Activated CD8-positive, alpha-beta T cell treated with anti-CD3 and anti-CD28 coated beads, Interleukin-2, amount 10 ng/mL, durations not matched to agents 7 days and 5 days (primary cell): ENCODE results near the gene OR6C74. TPM values are rescaled to one million over a fixed set of nuclear protein-coding genes. Genes with fewer than 3 reads are reported as not detected.

Source experiments
- ATAC-seq: fragments of 150-1000 bp; cut with Tn5 transposase; one replicate; pipeline ENCODE4 v1.10.0; 2021; ENCODE audit warnings: moderate library complexity
- CTCF ChIA-PET: fragments of 350-600 bp; sonication (Branson Sonifier 250); formaldehyde crosslinking; loops from one replicate; lab custom pipeline; 2021; ENCODE audit warnings: antibody characterized with exemption; lab: Charles Lee
- POLR2A ChIA-PET: fragments of 350-600 bp; sonication (Branson Sonifier 250); formaldehyde crosslinking; loops from one replicate; lab custom pipeline; 2021; ENCODE audit warnings: antibody characterized with exemption; lab: Charles Lee
- DNase-seq: peaks from one replicate; pipeline ENCODE4 v3.0.0-alpha.2; 2020
- H3K27ac Mint-ChIP-seq: one replicate; pipeline ENCODE4 v1.8.0; 2021; ENCODE audit warnings: mild to moderate bottlenecking, mixed read lengths
- H3K27me3 Mint-ChIP-seq: one replicate; pipeline ENCODE4 v1.8.0; 2021; ENCODE audit warnings: low read depth, mixed read lengths
- H3K36me3 Mint-ChIP-seq: one replicate; pipeline ENCODE4 v1.8.0; 2021; ENCODE audit warnings: low read depth, mixed read lengths
- H3K4me1 Mint-ChIP-seq: one replicate; pipeline ENCODE4 v1.8.0; 2021; ENCODE audit warnings: low read depth, mixed read lengths
- H3K4me3 Mint-ChIP-seq: one replicate; pipeline ENCODE4 v1.8.0; 2021; ENCODE audit warnings: mild to moderate bottlenecking, mixed read lengths
- H3K9me3 Mint-ChIP-seq: one replicate; pipeline ENCODE4 v1.8.0; 2022; ENCODE audit warnings: mixed read lengths; ENCODE audit not compliant: insufficient read depth
- total RNA-seq, 2 experiments: library from RNA; stranded (reverse); gene quantifications; one replicate each; pipeline ENCODE4 v1.2.3, GENCODE V29; 2021

The OR6C74 gene
- total RNA-seq = not detected

DNA sequence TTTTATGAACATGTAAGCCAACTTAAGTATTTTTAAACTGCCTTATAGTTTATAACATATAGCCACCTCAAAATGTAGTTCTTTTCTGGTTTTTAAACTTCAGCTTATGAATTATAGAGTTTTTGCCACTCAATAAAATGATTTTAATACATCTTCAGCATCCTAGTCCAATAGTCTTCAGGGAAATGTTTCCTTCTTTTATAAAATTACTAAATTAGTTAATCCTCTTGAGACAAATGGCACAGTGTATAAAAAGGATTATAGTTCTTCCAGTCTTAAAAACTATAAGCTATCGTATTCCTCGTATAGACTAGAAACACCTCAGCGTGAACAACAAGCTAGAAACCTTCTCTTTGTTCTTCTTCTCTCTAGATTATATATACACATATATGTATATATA lies at the start of gene OR6C74:
Gene OR6C74, plus strand, starts transcription at position 301 of the 400 bp plus-strand sequence. CDS start 2,679 bp downstream, outside the sequence.
- H3K4me1 Mint-ChIP-seq = no peaks in the 10 kb centered on the region
- ChIA-PET CTCF (no interaction called here), POLR2A (no interaction called here)
- H3K27ac Mint-ChIP-seq = no peak within 1 kb of the TSS
- no peaks in the 10 kb centered on the region for H3K36me3 Mint-ChIP-seq
- peaks cover 9% of the 10 kb centered on the region for H3K27me3 Mint-ChIP-seq
- DNase-seq = no peak
- no peak for ATAC-seq
- H3K4me3 Mint-ChIP-seq = no peak within 1 kb of the TSS
- H3K9me3 Mint-ChIP-seq = no peaks in the 10 kb centered on the region

DNA sequence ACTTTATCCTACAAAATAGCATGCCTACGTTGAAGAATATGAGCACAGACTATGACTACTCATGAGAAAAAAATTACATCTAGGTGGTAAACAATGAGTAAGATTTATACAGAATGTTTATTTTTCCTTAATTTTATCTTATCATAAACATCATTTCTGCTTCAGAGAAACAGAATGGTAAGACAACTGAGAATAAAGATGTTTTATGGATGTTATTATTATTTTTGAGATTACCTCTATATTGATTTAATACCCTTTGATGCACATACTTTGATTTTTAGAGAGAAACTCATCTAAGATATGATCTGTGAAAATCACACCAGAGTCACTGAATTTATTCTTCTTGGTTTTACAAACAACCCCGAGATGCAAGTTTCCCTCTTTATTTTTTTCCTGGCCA lies 23.7 kb upstream of the OR6C74 start, which contains the start of gene OR10A7:
Gene OR10A7, plus strand, starts transcription at position 301 of the 400 bp plus-strand sequence. Its CDS starts 0 bp downstream, at position 301.
- ChIA-PET CTCF (no interaction called here), POLR2A (no interaction called here)
- H3K4me1 Mint-ChIP-seq = no peaks in the 10 kb centered on the region
- H3K27ac Mint-ChIP-seq = no peak within 1 kb of the TSS
- H3K9me3 Mint-ChIP-seq = no peaks in the 10 kb centered on the region
- H3K27me3 Mint-ChIP-seq = peaks cover 4% of the 10 kb centered on the region
- no peak for DNase-seq
- H3K4me3 Mint-ChIP-seq = no peak within 1 kb of the TSS
- ATAC-seq = no peak
- H3K36me3 Mint-ChIP-seq = no peaks in the 10 kb centered on the region

DNA sequence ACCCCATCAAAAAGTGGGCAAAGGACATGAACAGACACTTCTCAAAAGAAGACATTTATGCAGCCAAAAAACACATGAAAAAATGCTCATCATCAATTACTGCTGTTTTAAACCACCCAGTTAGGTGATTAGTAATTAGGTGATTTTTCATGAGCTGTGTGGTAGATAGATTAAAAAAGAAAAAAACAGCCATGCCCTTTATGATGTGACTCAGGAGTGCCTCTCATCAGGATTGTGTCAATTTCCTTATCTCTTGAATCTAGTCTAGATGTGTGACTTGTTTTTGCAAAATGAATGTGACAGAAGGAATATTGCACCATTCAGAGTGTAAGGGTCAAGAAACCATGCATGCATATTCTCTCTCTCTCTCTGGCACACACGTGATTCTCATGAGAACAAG lies 17.9 kb upstream of the OR6C74 start:
- no peak overlapping the region for H3K4me3 Mint-ChIP-seq
- POLR2A ChIA-PET = no interaction called here
- ATAC-seq = no peak

DNA sequence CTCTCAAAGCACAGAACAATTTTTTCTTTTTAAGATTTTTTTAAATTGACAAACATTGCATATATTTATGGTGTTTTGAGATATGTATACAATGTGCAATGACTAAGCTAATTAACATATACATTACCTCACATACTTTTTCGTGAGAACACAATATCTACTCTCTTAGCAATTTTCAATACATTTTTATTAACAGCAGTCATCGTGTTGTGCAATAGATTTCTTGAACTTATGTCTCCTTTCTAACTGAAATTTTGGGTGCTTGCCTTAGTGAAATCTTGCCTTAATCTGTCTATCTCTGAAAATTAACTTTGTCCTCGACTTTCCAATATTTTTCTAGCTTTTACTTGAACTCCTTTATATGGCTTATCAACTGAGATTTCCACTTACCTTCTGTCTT lies 16.8 kb upstream of the OR6C74 start:
- peaks cover 24% of the 10 kb centered on the region for H3K27me3 Mint-ChIP-seq
- DNase-seq = no peak

More for the DNA sequence above, 17.9 kb upstream of the OR6C74 start:
- CTCF ChIA-PET = no interaction called here
- H3K4me1 Mint-ChIP-seq = no peaks in the 10 kb centered on the region
- H3K36me3 Mint-ChIP-seq = no peaks in the 10 kb centered on the region
- H3K9me3 Mint-ChIP-seq = no peaks in the 10 kb centered on the region
- H3K27ac Mint-ChIP-seq = no peak overlapping the region
- peaks cover 16% of the 10 kb centered on the region for H3K27me3 Mint-ChIP-seq
- no peak for DNase-seq

DNA sequence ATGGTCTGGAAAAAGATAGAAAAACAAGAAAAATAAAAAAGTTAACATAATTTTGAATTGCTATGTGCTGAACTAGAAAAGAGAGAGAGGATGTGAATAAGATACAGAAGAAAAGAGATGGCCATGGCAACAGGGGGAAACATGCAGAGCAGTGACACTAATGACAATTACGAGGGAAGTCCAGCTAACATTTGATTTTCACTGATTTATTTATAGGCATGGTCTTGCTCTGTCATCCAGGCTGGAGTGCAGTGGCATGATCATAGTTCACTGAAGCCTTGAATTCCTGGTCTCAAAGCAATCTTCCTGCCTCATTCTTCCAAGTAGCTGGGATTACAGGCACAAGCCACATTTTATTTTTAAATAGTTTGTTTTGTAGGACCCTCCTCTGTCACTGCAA lies 1.8 kb downstream of the OR6C74 start:
- ChIA-PET CTCF (no interaction called here), POLR2A (no interaction called here)
- Mint-ChIP-seq H3K4me1 (no peaks in the 10 kb centered on the region), H3K4me3 (no peak overlapping the region), H3K27ac (no peak overlapping the region), H3K27me3 (peaks cover 11% of the 10 kb centered on the region), H3K36me3 (no peaks in the 10 kb centered on the region), H3K9me3 (no peaks in the 10 kb centered on the region)
- DNase-seq (no peak), ATAC-seq (no peak)

More for the DNA sequence above, 16.8 kb upstream of the OR6C74 start:
- no peak overlapping the region for H3K4me3 Mint-ChIP-seq
- no peaks in the 10 kb centered on the region for H3K4me1 Mint-ChIP-seq
- H3K27ac Mint-ChIP-seq = no peak overlapping the region
- H3K9me3 Mint-ChIP-seq = no peaks in the 10 kb centered on the region
- ChIA-PET POLR2A (no interaction called here), CTCF (no interaction called here)
- H3K36me3 Mint-ChIP-seq = no peaks in the 10 kb centered on the region
- no peak for ATAC-seq

DNA sequence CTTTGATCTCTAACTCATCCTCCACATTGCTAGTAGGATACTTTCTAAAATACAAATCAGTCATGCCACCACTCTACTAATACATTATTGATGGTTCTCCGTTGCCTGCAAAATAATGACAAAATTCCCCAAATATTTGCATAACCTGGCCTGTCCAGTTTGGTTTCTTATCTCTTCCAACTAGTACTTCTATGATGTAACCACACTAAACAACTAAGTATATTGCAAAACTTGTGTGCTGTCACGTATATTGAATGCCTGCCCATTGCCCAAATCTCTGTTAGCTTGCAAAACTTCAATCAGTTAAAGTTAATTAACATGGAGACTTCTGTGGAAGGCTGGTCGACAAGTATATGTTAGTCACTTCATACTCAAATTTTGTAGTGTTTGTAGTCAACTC lies 6.5 kb downstream of the OR6C74 start:
- no peak for DNase-seq
- Mint-ChIP-seq H3K4me3 (no peak overlapping the region), H3K27me3 (peaks cover 10% of the 10 kb centered on the region), H3K27ac (no peak overlapping the region), H3K36me3 (no peaks in the 10 kb centered on the region), H3K4me1 (no peaks in the 10 kb centered on the region), H3K9me3 (no peaks in the 10 kb centered on the region)
- ChIA-PET CTCF (no interaction called here), POLR2A (no interaction called here)
- no peak for ATAC-seq

DNA sequence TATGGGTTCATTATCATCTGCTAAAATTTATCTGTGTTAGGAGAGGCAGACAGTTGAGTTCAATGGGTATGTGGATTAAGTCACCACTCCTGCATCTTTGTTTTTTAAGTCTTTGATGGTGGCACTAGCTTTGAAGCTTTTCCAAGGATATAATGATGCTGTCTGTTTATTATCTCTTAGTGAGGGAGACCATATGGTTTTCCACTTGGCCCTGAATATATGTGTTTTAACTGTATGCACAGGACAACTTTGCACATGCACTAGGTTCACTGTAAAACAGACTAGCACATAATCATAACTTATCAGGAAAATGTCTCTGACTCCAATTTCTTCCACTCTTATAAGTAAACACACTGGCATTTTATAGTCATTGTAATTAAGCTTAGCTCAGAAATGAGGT lies 8.9 kb downstream of the OR6C74 start:
- Mint-ChIP-seq H3K27ac (no peak overlapping the region), H3K9me3 (no peaks in the 10 kb centered on the region), H3K4me3 (no peak overlapping the region), H3K27me3 (peaks cover 7% of the 10 kb centered on the region), H3K36me3 (no peaks in the 10 kb centered on the region), H3K4me1 (no peaks in the 10 kb centered on the region)
- POLR2A ChIA-PET = no interaction called here
- CTCF ChIA-PET = no interaction called here
- DNase-seq (no peak), ATAC-seq (no peak)

DNA sequence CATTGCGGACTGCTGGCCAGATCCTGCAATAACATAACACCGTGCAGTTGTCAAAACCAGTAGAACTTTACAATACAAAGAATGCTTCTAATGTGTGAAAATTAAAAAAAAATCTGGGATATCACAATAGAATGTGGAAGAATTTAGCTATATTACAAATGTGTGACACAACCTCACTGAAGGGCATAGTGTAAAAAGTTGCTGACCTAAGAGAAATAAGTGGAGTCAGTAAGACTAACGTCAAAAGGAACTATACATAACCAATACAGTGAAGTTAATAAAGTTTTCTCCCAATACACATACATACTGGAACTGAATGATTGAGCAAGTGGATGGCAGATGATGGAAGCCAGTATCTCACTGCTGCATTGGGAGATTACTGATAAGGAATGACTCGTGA lies 12.4 kb downstream of the OR6C74 start:
- Mint-ChIP-seq H3K36me3 (no peaks in the 10 kb centered on the region), H3K27ac (no peak overlapping the region), H3K9me3 (no peaks in the 10 kb centered on the region), H3K4me1 (no peaks in the 10 kb centered on the region), H3K4me3 (no peak overlapping the region), H3K27me3 (peaks cover 6% of the 10 kb centered on the region)
- ChIA-PET POLR2A (no interaction called here), CTCF (no interaction called here)
- ATAC-seq (no peak), DNase-seq (no peak)

DNA sequence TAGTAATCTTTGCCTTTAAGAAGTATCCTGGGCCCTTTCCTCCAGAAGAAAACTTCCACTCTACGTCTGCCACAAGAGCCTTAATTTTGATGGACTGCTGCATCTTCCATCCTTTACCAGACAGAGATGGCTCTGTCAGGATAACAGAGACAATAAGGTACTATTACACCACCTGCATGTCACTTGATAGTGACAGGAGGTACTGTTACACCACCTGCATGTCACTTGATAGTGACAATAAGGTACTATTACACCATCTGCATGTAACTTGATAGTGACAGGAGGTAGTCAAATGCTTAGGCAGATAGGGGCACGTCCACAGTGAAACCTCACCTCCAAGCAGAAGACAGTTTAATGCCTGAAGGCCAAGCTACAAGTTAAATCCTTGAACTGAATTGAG lies 13.9 kb downstream of the OR6C74 start:
- ChIA-PET POLR2A (no interaction called here), CTCF (no interaction called here)
- Mint-ChIP-seq H3K4me1 (no peaks in the 10 kb centered on the region), H3K36me3 (no peaks in the 10 kb centered on the region), H3K27me3 (peaks cover 9% of the 10 kb centered on the region), H3K4me3 (no peak overlapping the region), H3K27ac (no peak overlapping the region), H3K9me3 (no peaks in the 10 kb centered on the region)
- ATAC-seq (no peak), DNase-seq (no peak)

DNA sequence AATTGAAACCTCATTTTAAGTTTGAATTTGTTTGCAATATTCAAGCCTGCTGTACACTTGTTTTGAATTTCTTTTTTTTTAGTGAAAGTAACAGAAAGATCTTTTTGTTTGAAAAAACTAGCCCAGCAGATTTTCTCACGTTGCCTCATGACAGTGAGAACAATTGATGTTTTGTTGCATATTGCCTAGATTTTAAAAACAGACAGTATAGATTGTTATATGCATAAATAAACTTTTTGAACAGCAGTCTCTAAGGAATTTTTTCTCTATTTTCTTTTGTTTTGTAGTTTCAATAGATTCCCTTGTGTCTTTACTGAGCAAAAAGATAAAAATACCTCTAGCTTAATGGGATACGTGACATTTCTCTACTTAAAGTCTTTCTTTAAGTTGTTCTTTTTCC lies 36.6 kb downstream of the OR6C74 start:
- Mint-ChIP-seq H3K36me3 (no peaks in the 10 kb centered on the region), H3K27me3 (peaks cover 11% of the 10 kb centered on the region), H3K4me1 (no peaks in the 10 kb centered on the region), H3K27ac (no peak overlapping the region), H3K4me3 (no peak overlapping the region), H3K9me3 (no peaks in the 10 kb centered on the region)
- DNase-seq (no peak), ATAC-seq (no peak)
- CTCF ChIA-PET = no interaction called here
- POLR2A ChIA-PET = no interaction called here

DNA sequence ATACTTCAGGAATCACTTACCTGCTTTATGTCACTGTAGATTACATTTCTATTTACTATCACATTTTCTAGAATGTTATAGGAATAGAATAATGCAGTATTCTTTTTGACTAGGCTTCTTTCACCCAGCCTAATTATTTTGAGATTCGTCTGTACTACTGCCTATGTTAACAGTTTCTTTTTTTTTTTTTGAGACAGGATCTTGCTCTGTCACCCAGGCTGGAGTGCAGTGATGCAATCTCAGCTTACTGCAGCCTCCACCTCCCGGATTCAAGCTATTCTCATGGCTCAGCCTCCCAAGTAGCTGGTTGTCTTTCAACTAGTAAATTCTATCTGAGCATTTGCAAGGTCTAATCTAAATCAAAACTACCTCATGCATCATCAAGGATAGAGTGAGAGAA lies 45.6 kb downstream of the OR6C74 start:
- H3K4me3 Mint-ChIP-seq = no peak overlapping the region
- no peaks in the 10 kb centered on the region for H3K4me1 Mint-ChIP-seq
- no peaks in the 10 kb centered on the region for H3K9me3 Mint-ChIP-seq
- H3K27ac Mint-ChIP-seq = no peak overlapping the region
- ATAC-seq (no peak), DNase-seq (no peak)
- H3K27me3 Mint-ChIP-seq = no peaks in the 10 kb centered on the region
- no peaks in the 10 kb centered on the region for H3K36me3 Mint-ChIP-seq
- POLR2A ChIA-PET = no interaction called here
- CTCF ChIA-PET = no interaction called here
